HEK293 (cell line): ENCODE results near the gene PIGQ.
A peak's percentile ranks its signal among the peaks of the same experiment; 100 is the strongest.

Source experiments
- CTCF ChIA-PET: fragments of 350-600 bp; formaldehyde crosslinking; extraction: SDS; loops from one replicate; lab custom pipeline; 2021; ENCODE audit warnings: antibody characterized with exemption; lab: Yijun Ruan, JAX
- POLR2A ChIA-PET: fragments of 300-600 bp; formaldehyde crosslinking; extraction: SDS; loops from one replicate; lab custom pipeline; 2020; ENCODE audit warnings: antibody characterized with exemption, inconsistent platforms; lab: Yijun Ruan, JAX
- H3K27ac ChIP-seq: fragments of 200-500 bp; sonication (Bioruptor generic); 2 replicates; pipeline ENCODE4 v1.5.1; 2014; ENCODE audit warnings: low read depth, low read length, control low read depth, inconsistent platforms; ENCODE audit errors: extremely low read depth
- H3K36me3 ChIP-seq, 2 experiments: fragments of 200-500 bp in 1 of 2; sonication (Bioruptor generic) in 1 of 2; 1 replicate in 1 of 2; 2 replicates in 1 of 2; pipeline ENCODE4 v1.5.1; 2014 to 2017; ENCODE audit warnings: inconsistent platforms in 2 of 2, low read length in 2 of 2; ENCODE audit not compliant: control insufficient read depth in 2 of 2, insufficient read depth in 1 of 2
- H3K4me1 ChIP-seq: fragments of 200-500 bp; sonication (Bioruptor generic); 2 replicates; pipeline ENCODE4 v1.5.1; 2014; ENCODE audit warnings: mild to moderate bottlenecking, low read length, inconsistent platforms; ENCODE audit not compliant: control insufficient read depth, insufficient read depth
- H3K4me3 ChIP-seq: 2 replicates; pipeline ENCODE4 v1.5.1; 2011; ENCODE audit warnings: low read depth, mild to moderate bottlenecking, control low read depth, low read length, moderate library complexity
- H3K9me3 ChIP-seq: fragments of 200-500 bp; sonication (Bioruptor generic); 2 replicates; pipeline ENCODE4 v1.5.1; 2014; ENCODE audit warnings: low read depth, low read length, inconsistent platforms; ENCODE audit not compliant: control insufficient read depth, insufficient read depth
- CTCF ChIP-seq: fragments of 450-650 bp; formaldehyde crosslinking; IDR thresholded peaks from 2 replicates; pipeline ENCODE4 v1.5.1; 2016; ENCODE audit warnings: missing biosample characterization, missing genetic modification characterization
- GLIS2 ChIP-seq: fragments of 450-650 bp; formaldehyde crosslinking; IDR thresholded peaks from 2 replicates; pipeline ENCODE4 v1.5.1; 2016; ENCODE audit warnings: missing biosample characterization, missing genetic modification characterization
- HIC1 ChIP-seq: fragments of 450-650 bp; formaldehyde crosslinking; IDR thresholded peaks from 2 replicates; pipeline ENCODE4 v1.5.1; 2016; ENCODE audit warnings: missing biosample characterization, missing genetic modification characterization
- INSM2 ChIP-seq: fragments of 450-650 bp; formaldehyde crosslinking; IDR thresholded peaks from 2 replicates; pipeline ENCODE4 v1.5.1; 2016; ENCODE audit warnings: missing biosample characterization, missing genetic modification characterization
- KLF17 ChIP-seq: fragments of 450-650 bp; formaldehyde crosslinking; IDR thresholded peaks from 2 replicates; pipeline ENCODE4 v1.5.1; 2016; ENCODE audit warnings: missing biosample characterization, missing genetic modification characterization
- MYNN ChIP-seq: fragments of 450-650 bp; formaldehyde crosslinking; IDR thresholded peaks from 2 replicates; pipeline ENCODE4 v1.5.1; 2016; ENCODE audit warnings: missing biosample characterization, missing genetic modification characterization, borderline replicate concordance
- PRDM1 ChIP-seq: fragments of 450-650 bp; formaldehyde crosslinking; IDR thresholded peaks from 2 replicates; pipeline ENCODE4; 2016; ENCODE audit warnings: missing biosample characterization, missing genetic modification characterization
- SCRT1 ChIP-seq: fragments of 450-650 bp; formaldehyde crosslinking; IDR thresholded peaks from 2 replicates; pipeline ENCODE4 v1.5.1; 2016; ENCODE audit warnings: missing biosample characterization, missing genetic modification characterization, borderline replicate concordance
- ZBTB48 ChIP-seq: fragments of 450-650 bp; formaldehyde crosslinking; IDR thresholded peaks from 2 replicates; pipeline ENCODE4 v1.5.1; 2016; ENCODE audit warnings: missing biosample characterization, missing genetic modification characterization
- ZBTB8A ChIP-seq: fragments of 450-650 bp; formaldehyde crosslinking; IDR thresholded peaks from 2 replicates; pipeline ENCODE4 v1.5.1; 2016; ENCODE audit warnings: missing biosample characterization, missing genetic modification characterization
- ZFP3 ChIP-seq: fragments of 450-650 bp; formaldehyde crosslinking; IDR thresholded peaks from 2 replicates; pipeline ENCODE4 v1.5.1; 2016; ENCODE audit warnings: low read depth, missing biosample characterization, missing genetic modification characterization
- ZFP37 ChIP-seq: fragments of 450-650 bp; formaldehyde crosslinking; IDR thresholded peaks from 2 replicates; pipeline ENCODE4 v1.5.1; 2016; ENCODE audit warnings: missing biosample characterization, missing genetic modification characterization
- ZIC2 ChIP-seq: fragments of 450-650 bp; formaldehyde crosslinking; IDR thresholded peaks from 2 replicates; pipeline ENCODE4 v1.5.1; 2016; ENCODE audit warnings: missing biosample characterization, missing genetic modification characterization
- ZNF133 ChIP-seq: fragments of 450-650 bp; formaldehyde crosslinking; IDR thresholded peaks from 2 replicates; pipeline ENCODE4 v1.5.1; 2016; ENCODE audit warnings: missing biosample characterization, missing genetic modification characterization
- ZNF148 ChIP-seq: fragments of 450-650 bp; formaldehyde crosslinking; IDR thresholded peaks from 2 replicates; pipeline ENCODE4 v1.5.0; 2017; ENCODE audit warnings: missing biosample characterization, missing genetic modification characterization, borderline replicate concordance
- ZNF548 ChIP-seq: fragments of 450-650 bp; formaldehyde crosslinking; IDR thresholded peaks from 2 replicates; pipeline ENCODE4 v1.5.1; 2016; ENCODE audit warnings: missing biosample characterization, missing genetic modification characterization
- ZNF558 ChIP-seq: fragments of 450-650 bp; formaldehyde crosslinking; IDR thresholded peaks from 2 replicates; pipeline ENCODE4 v1.5.1; 2016; ENCODE audit warnings: missing biosample characterization, missing genetic modification characterization
- ZNF670 ChIP-seq: fragments of 450-650 bp; formaldehyde crosslinking; IDR thresholded peaks from 2 replicates; pipeline ENCODE4 v1.5.1; 2016; ENCODE audit warnings: missing biosample characterization, missing genetic modification characterization, low read depth
- ZNF76 ChIP-seq: fragments of 450-650 bp; formaldehyde crosslinking; IDR thresholded peaks from 2 replicates; pipeline ENCODE4; 2016; ENCODE audit warnings: low read depth, missing biosample characterization, missing genetic modification characterization, borderline replicate concordance
- ZNF777 ChIP-seq: fragments of 450-650 bp; formaldehyde crosslinking; IDR thresholded peaks from 2 replicates; pipeline ENCODE4 v1.5.1; 2017; ENCODE audit warnings: missing biosample characterization, missing genetic modification characterization, borderline replicate concordance
- ZNF785 ChIP-seq: fragments of 450-650 bp; formaldehyde crosslinking; IDR thresholded peaks from 2 replicates; pipeline ENCODE4 v1.5.1; 2016; ENCODE audit warnings: missing biosample characterization, missing genetic modification characterization
- ZSCAN30 ChIP-seq: fragments of 450-650 bp; IDR thresholded peaks from 2 replicates; pipeline ENCODE4 v1.5.1; 2018; ENCODE audit warnings: missing biosample characterization, mild to moderate bottlenecking, missing genetic modification characterization, moderate library complexity
- ZSCAN5A ChIP-seq: fragments of 450-650 bp; formaldehyde crosslinking; IDR thresholded peaks from 2 replicates; pipeline ENCODE4 v1.5.1; 2016; ENCODE audit warnings: missing biosample characterization, missing genetic modification characterization

Gene PIGQ

GRCh38 chr16:625977-626765, 56.4 kb downstream of the PIGQ start (continued):
- TF ChIP-seq KLF17 (tag by site-specific recombination) (no peak), ZNF133 (no peak), ZNF548 (tag by site-specific recombination) (peak; percentile 36; the same call in 1 of the 2 replicates), GLIS2 (peak; percentile 14; the same call in 1 of the 2 replicates)

- CTCF ChIA-PET, result no interaction called here
- no peak overlapping the region for H3K4me3 ChIP-seq
- H3K36me3 ChIP-seq, result no peaks in the 10 kb centered on the region
- POLR2A ChIA-PET, result no interaction called here
- H3K9me3 ChIP-seq, result no peaks in the 10 kb centered on the region
- peaks cover 2% of the 10 kb centered on the region; the same call in 1 of the 2 replicates for H3K4me1 ChIP-seq
- H3K27ac ChIP-seq, result no peak overlapping the region
- TF ChIP-seq INSM2 (tag by site-specific recombination), result peak; percentile 61; the same call in 1 of the 2 replicates
- no peak; the same call in 1 of the 2 replicates for TF ChIP-seq ZIC2
- no peak for TF ChIP-seq CTCF (tag by site-specific recombination)
- no peak for TF ChIP-seq ZNF558
- TF ChIP-seq ZBTB48 (tag by site-specific recombination), result peak; percentile 42; the same call in 1 of the 2 replicates
- TF ChIP-seq ZFP37 (tag by site-specific recombination), result peak; percentile 60; the same call in 1 of the 2 replicates
- TF ChIP-seq ZNF76, result no peak
- TF ChIP-seq ZBTB8A (tag by site-specific recombination), result peak; percentile 73
- no peak for TF ChIP-seq ZNF148 (tag by site-specific recombination)
- no peak for TF ChIP-seq ZNF670 (tag by site-specific recombination)
- no peak for TF ChIP-seq ZSCAN30
- peak; percentile 73 for TF ChIP-seq HIC1 (tag by site-specific recombination)
- TF ChIP-seq ZNF777 (tag by site-specific recombination), result no peak
- no peak for TF ChIP-seq ZSCAN5A (tag by site-specific recombination)
- no peak for TF ChIP-seq MYNN
- TF ChIP-seq ZFP3 (tag by site-specific recombination), result no peak
- 0 out of 2 replicates have a peak, but pooled peaks have one; percentile 47 for TF ChIP-seq SCRT1 (tag by site-specific recombination)
- TF ChIP-seq PRDM1 (tag by site-specific recombination), result no peak
- TF ChIP-seq ZNF785 (tag by site-specific recombination), result 0 out of 2 replicates have a peak, but pooled peaks have one; percentile 31
- no peak; the same call in 1 of the 2 replicates for TF ChIP-seq ZNF548 (tag by site-specific recombination)
These were observed 57.2 kb downstream of the PIGQ start for GRCh38 chr16:626787-627453.
